Mesodermal cell (in vitro differentiated cells): ENCODE data around the gene MSL1.

Source experiments
- H3K27ac ChIP-seq: 2 replicates; pipeline ENCODE4 v1.7.0; 2013; ENCODE audit warnings: mild to moderate bottlenecking, low read depth, low read length, moderate library complexity; ENCODE audit not compliant: severe bottlenecking
- H3K36me3 ChIP-seq: 2 replicates; pipeline ENCODE4 v1.7.1; 2013; ENCODE audit warnings: mild to moderate bottlenecking, low read length, moderate library complexity; ENCODE audit not compliant: control insufficient read depth, insufficient read depth
- H3K4me1 ChIP-seq: one replicate; pipeline ENCODE4 v1.7.1; 2013; ENCODE audit warnings: mild to moderate bottlenecking, low read length; ENCODE audit not compliant: insufficient read depth, control insufficient read depth, poor library complexity, severe bottlenecking
- H3K4me3 ChIP-seq: 2 replicates; pipeline ENCODE4 v1.7.0; 2013; ENCODE audit warnings: low read length, control low read depth, mild to moderate bottlenecking; ENCODE audit not compliant: insufficient read depth, poor library complexity, severe bottlenecking; ENCODE audit errors: extremely low read depth
- H3K9me3 ChIP-seq: 2 replicates; pipeline ENCODE4 v1.7.1; 2013; ENCODE audit warnings: mild to moderate bottlenecking, low read length, moderate library complexity; ENCODE audit not compliant: control insufficient read depth
- WGBS, 2 experiments: methylation state at CpG; one replicate each; pipeline ENCODE4 v1.1.5; 2013; ENCODE audit warnings: missing lambda C conversion rate in 2 of 2; ENCODE audit not compliant: insufficient coverage in 2 of 2; 5-methylcytosine and 5-hydroxymethylcytosine counted together

MSL1 gene

GRCh38 chr17:40093005-40093579 lies 28.7 kb upstream of the MSL1 start:
- Histone ChIP-seq H3K4me1 (peaks cover 18% of the 10 kb centered on the region), H3K4me3 (no peak overlapping the region), H3K9me3 (no peaks in the 10 kb centered on the region), H3K36me3 (peaks cover 58% of the 10 kb centered on the region), H3K27ac (no peak overlapping the region)
- WGBS, 2 experiments, result 97% methylated on average over 26 to 28 of the region's 29 CpGs

GRCh38 chr17:40093580-40094201 lies 28.1 kb upstream of the MSL1 start:
- WGBS, 2 experiments, result 96 to 97% methylated on average over 15 to 16 of the region's 16 CpGs
- Histone ChIP-seq H3K4me3 (no peak overlapping the region), H3K4me1 (peaks cover 24% of the 10 kb centered on the region), H3K9me3 (no peaks in the 10 kb centered on the region), H3K36me3 (peaks cover 52% of the 10 kb centered on the region), H3K27ac (no peak overlapping the region)

GRCh38 chr17:40094874-40095273 lies 26.9 kb upstream of the MSL1 start:
- Histone ChIP-seq H3K36me3 (peaks cover 52% of the 10 kb centered on the region), H3K4me3 (no peak overlapping the region), H3K9me3 (no peaks in the 10 kb centered on the region), H3K4me1 (peaks cover 25% of the 10 kb centered on the region), H3K27ac (no peak overlapping the region)
- WGBS, 2 experiments, result 95 to 100% methylated on average over 11 to 12 of the region's 14 CpGs

- 96 to 98% methylated on average over 11 to 14 of the region's 17 CpGs for WGBS, 2 experiments
- Histone ChIP-seq H3K4me1 (peaks cover 25% of the 10 kb centered on the region), H3K4me3 (no peak overlapping the region), H3K27ac (no peak overlapping the region), H3K36me3 (peaks cover 48% of the 10 kb centered on the region), H3K9me3 (no peaks in the 10 kb centered on the region)
These were observed 26.3 kb upstream of the MSL1 start for GRCh38 chr17:40095351-40095943.

GRCh38 chr17:40095944-40096791 lies 25.6 kb upstream of the MSL1 start:
- no peak overlapping the region for H3K27ac ChIP-seq
- H3K4me3 ChIP-seq, result no peak overlapping the region
- WGBS, 2 experiments, result 95 to 97% methylated on average over 19 to 20 of the region's 23 CpGs
- peaks cover 24% of the 10 kb centered on the region for H3K4me1 ChIP-seq
- peaks cover 48% of the 10 kb centered on the region for H3K36me3 ChIP-seq
- H3K9me3 ChIP-seq, result no peaks in the 10 kb centered on the region

GRCh38 chr17:40097087-40097486 lies 24.7 kb upstream of the MSL1 start:
- no peak overlapping the region for H3K27ac ChIP-seq
- H3K9me3 ChIP-seq, result no peaks in the 10 kb centered on the region
- peaks cover 25% of the 10 kb centered on the region for H3K4me1 ChIP-seq
- peaks cover 44% of the 10 kb centered on the region for H3K36me3 ChIP-seq
- H3K4me3 ChIP-seq, result no peak overlapping the region
- 96% methylated on average over 9 to 10 of the region's 10 CpGs for WGBS, 2 experiments

GRCh38 chr17:40097931-40098845 lies 23.6 kb upstream of the MSL1 start:
- whole genome bisulfite sequencing, 2 experiments, result 94 to 98% methylated on average over 7 to 8 of the region's 9 CpGs
- Histone ChIP-seq H3K36me3 (peaks cover 40% of the 10 kb centered on the region), H3K9me3 (no peaks in the 10 kb centered on the region), H3K4me1 (peaks cover 16% of the 10 kb centered on the region), H3K4me3 (peak overlapping the region; percentile 8), H3K27ac (peak overlapping the region; percentile 96)

GRCh38 chr17:40098846-40099618 lies 22.7 kb upstream of the MSL1 start:
- Histone ChIP-seq H3K4me3 (peak overlapping the region; percentile 50), H3K27ac (peak overlapping the region; percentile 96), H3K36me3 (peaks cover 31% of the 10 kb centered on the region), H3K4me1 (peaks cover 16% of the 10 kb centered on the region), H3K9me3 (no peaks in the 10 kb centered on the region)
- WGBS, 2 experiments, result 7 to 9% methylated on average over 28 to 32 of the region's 52 CpGs

GRCh38 chr17:40099619-40100418 lies 22.0 kb upstream of the MSL1 start:
- 22 to 23% methylated on average over 16 to 25 of the region's 31 CpGs for WGBS, 2 experiments
- peaks cover 18% of the 10 kb centered on the region for H3K4me1 ChIP-seq
- H3K36me3 ChIP-seq, result peaks cover 26% of the 10 kb centered on the region
- H3K9me3 ChIP-seq, result no peaks in the 10 kb centered on the region
- H3K4me3 ChIP-seq, result peak overlapping the region; percentile 50
- H3K27ac ChIP-seq, result peak overlapping the region; percentile 96
